Osteocyte (in vitro differentiated cells): Measurements from ENCODE around the gene PTGES. TPM values are rescaled to one million over a fixed set of nuclear protein-coding genes. Genes with fewer than 3 reads are reported as not detected.
"Not testable (repeated sequence)": the region's sequence is repeated elsewhere in the genome, so short reads cannot be mapped to it uniquely, and the experiment has no call there.

Experiments
- DNase-seq: peaks from one replicate; pipeline ENCODE4 v3.0.0; 2021; ENCODE audit warnings: mixed read lengths; ENCODE audit not compliant: unreplicated experiment; ENCODE audit errors: extremely low spot score
- H3K27ac Mint-ChIP-seq: one replicate; pipeline ENCODE4 v1.8.0; 2021; ENCODE audit warnings: mild to moderate bottlenecking, mixed read lengths; ENCODE audit not compliant: unreplicated experiment
- H3K27me3 Mint-ChIP-seq: one replicate; pipeline ENCODE4 v1.8.0; 2021; ENCODE audit warnings: mixed read lengths; ENCODE audit not compliant: unreplicated experiment
- H3K36me3 Mint-ChIP-seq: one replicate; pipeline ENCODE4 v1.8.0; 2021; ENCODE audit warnings: mixed read lengths; ENCODE audit not compliant: unreplicated experiment
- H3K4me1 Mint-ChIP-seq: one replicate; pipeline ENCODE4 v1.8.0; 2021; ENCODE audit warnings: mixed read lengths; ENCODE audit not compliant: unreplicated experiment
- H3K4me3 Mint-ChIP-seq: one replicate; pipeline ENCODE4 v1.8.0; 2021; ENCODE audit warnings: mild to moderate bottlenecking, moderate library complexity, mixed read lengths; ENCODE audit not compliant: unreplicated experiment
- H3K9me3 Mint-ChIP-seq: one replicate; pipeline ENCODE4 v1.8.0; 2021; ENCODE audit warnings: mixed read lengths; ENCODE audit not compliant: unreplicated experiment
- total RNA-seq: library from RNA; stranded (reverse); gene quantifications from 2 replicates; pipeline ENCODE4 v1.2.1, GENCODE V29; 2021
- TF ChIP-seq, protein P1 (sequence below): fragments of 200-600 bp; sonication (generic); IDR thresholded peaks from 2 replicates; pipeline ENCODE4 v1.5.0; 2021; ENCODE audit warnings: antibody characterized with exemption, mild to moderate bottlenecking, moderate library complexity

Gene PTGES
- total RNA-seq, 1 donor from 2014 or later, result 0.83 TPM

DNA sequence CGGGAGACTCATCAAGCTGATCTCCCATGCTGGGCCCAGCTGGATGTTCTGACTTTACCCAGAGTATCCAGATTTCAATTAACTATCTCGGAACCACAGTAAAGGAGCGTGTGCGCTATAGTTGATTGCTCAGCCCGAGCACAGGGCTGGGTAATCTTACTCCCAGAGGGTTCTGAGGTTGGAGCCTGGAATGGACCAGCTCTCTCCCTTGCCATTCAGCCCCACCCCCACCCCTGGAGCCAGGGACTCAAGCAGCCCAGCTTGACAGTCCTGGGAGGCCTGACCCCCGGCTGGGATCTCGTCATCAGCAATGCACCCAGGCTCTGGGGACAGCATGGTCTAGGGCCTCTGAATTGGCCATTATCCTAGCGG, 23.7 kb upstream of the PTGES start:
- Mint-ChIP-seq H3K4me3 (no peak overlapping the region), H3K27me3 (peaks cover 10% of the 10 kb centered on the region), H3K4me1 (peaks cover 20% of the 10 kb centered on the region), H3K27ac (peak overlapping the region; percentile 91), H3K36me3 (no peaks in the 10 kb centered on the region), H3K9me3 (no peaks in the 10 kb centered on the region)
- DNase-seq, result no peak
- TF ChIP-seq, protein P1, sequence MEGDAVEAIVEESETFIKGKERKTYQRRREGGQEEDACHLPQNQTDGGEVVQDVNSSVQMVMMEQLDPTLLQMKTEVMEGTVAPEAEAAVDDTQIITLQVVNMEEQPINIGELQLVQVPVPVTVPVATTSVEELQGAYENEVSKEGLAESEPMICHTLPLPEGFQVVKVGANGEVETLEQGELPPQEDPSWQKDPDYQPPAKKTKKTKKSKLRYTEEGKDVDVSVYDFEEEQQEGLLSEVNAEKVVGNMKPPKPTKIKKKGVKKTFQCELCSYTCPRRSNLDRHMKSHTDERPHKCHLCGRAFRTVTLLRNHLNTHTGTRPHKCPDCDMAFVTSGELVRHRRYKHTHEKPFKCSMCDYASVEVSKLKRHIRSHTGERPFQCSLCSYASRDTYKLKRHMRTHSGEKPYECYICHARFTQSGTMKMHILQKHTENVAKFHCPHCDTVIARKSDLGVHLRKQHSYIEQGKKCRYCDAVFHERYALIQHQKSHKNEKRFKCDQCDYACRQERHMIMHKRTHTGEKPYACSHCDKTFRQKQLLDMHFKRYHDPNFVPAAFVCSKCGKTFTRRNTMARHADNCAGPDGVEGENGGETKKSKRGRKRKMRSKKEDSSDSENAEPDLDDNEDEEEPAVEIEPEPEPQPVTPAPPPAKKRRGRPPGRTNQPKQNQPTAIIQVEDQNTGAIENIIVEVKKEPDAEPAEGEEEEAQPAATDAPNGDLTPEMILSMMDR, result no peak

DNA sequence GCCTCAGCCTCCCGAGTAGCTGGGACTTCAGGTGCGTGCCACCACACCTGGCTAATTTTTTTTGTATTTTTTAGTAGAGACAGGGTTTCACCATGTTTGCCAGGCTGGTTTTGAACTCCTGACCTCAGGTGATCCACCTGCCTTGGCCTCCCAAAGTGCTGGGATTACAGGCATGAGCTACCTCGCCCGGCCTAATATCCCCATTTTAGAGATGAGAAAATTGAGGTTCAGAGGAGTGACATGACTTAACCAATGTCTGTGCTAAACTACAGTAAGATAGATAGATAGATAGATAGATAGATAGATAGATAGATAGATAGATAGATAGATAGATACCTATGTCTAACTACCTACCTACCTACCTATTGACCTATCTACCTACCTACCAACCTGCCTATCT, 23.3 kb upstream of the PTGES start:
- H3K27me3 Mint-ChIP-seq, DNase-seq, H3K36me3 Mint-ChIP-seq, H3K9me3 Mint-ChIP-seq, H3K4me3 Mint-ChIP-seq: not testable (repeated sequence)
- Mint-ChIP-seq H3K4me1 (peaks cover 20% of the 10 kb centered on the region), H3K27ac (peak overlapping the region; percentile 91)

DNA sequence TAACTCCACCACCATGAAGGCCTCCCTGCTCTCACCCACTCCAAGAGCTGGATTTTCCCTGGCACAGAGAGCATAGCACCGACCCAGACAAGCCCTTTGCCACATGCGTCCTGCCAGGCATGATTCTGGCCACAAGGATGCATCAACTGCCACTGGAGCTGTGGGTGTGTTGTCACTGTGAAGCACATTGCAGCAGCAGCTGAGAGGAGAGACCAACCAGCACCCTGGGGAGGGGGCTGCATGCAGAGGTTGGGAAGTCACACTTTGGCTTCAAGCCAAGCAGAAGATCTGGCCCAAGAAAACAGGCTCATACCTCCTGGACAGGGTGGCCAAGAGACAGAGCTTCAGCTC, 22.6 kb upstream of the PTGES start:
- DNase-seq, result no peak
- no peaks in the 10 kb centered on the region for H3K36me3 Mint-ChIP-seq
- H3K4me3 Mint-ChIP-seq, result no peak overlapping the region
- TF ChIP-seq, protein P1, result no peak
- peaks cover 20% of the 10 kb centered on the region for H3K4me1 Mint-ChIP-seq
- H3K27ac Mint-ChIP-seq, result no peak overlapping the region
- H3K27me3 Mint-ChIP-seq, result peaks cover 6% of the 10 kb centered on the region
- H3K9me3 Mint-ChIP-seq, result no peaks in the 10 kb centered on the region

DNA sequence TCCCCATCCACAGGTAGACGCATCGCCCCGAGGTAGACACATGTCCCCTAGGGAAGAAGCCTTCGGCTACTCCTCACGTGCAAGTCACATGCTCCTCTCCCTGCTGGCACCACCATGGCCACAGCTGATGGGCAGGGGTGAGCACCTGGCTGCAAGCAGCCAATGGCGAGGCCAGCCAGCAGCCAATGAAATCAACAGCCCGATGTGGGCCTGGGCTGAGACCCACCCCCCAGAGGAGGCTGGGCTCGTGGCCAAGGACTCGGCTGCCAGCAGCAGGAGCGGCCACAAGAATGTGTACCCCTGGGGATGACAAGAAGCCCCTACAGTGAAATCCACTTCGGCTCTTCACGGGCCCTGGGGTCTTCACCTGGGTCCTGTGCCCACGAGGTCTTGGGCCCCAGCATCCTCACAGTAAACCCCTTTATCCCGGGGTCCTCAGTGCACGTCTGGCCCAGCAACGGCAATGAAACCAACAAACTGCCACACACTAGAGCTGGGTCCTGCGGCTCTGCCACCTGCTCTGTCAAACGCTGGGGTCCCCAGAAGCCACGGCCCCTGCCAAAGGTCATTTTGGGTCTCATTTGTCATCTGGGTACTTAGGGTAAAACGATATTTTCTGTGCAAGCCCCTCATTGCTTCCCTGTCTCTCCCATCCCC, 22.1 kb upstream of the PTGES start:
- no peak overlapping the region for H3K27ac Mint-ChIP-seq
- no peaks in the 10 kb centered on the region for H3K36me3 Mint-ChIP-seq
- H3K27me3 Mint-ChIP-seq, result peaks cover 6% of the 10 kb centered on the region
- DNase-seq, result no peak
- no peaks in the 10 kb centered on the region for H3K9me3 Mint-ChIP-seq
- peaks cover 20% of the 10 kb centered on the region for H3K4me1 Mint-ChIP-seq
- TF ChIP-seq, protein P1, result no peak
- H3K4me3 Mint-ChIP-seq, result no peak overlapping the region

DNA sequence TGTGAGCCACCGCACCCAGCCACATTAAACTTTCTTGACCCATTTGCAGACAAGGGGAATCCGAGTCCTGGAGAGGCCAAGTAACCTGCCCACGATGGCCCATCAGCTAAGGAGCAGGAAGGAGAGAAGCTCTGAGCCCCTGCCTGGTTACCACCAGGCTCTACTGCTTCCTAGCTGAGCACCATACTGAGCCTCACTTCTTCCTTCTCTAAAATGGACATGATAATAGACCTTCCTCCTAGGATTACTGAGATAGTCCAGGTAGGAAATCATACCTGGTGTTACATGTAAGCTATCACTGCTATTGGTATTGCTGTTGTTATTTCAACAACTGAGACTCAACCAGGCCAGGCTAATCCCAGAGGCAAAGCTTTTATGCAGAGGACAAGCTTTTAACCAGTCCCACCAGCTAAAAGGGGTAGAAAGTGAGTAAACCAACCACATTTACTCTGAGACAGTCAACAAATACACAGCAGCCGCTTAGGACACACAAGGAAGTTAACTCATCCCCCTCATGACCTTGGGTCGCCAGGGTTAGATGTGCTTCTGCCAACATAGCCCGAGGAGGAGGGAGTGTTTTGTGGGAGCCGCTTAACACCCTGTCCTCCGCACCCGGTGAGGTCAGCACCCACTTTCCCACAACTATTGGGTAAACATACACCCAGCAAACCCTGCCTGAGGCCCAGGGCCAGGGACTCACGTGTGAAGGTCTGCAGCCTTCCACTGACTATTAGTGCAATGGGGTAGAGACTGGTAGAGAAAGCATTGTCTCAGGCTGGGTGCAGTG, 20.6 kb upstream of the PTGES start:
- no peaks in the 10 kb centered on the region for H3K36me3 Mint-ChIP-seq
- H3K27me3 Mint-ChIP-seq, result no peaks in the 10 kb centered on the region
- H3K9me3 Mint-ChIP-seq, result no peaks in the 10 kb centered on the region
- H3K4me3 Mint-ChIP-seq, result no peak overlapping the region
- H3K4me1 Mint-ChIP-seq, result peaks cover 20% of the 10 kb centered on the region
- no peak overlapping the region for H3K27ac Mint-ChIP-seq
- TF ChIP-seq, protein P1, result no peak
- DNase-seq, result no peak
